Smooth muscle cell (in vitro differentiated cells): ENCODE results near the gene SLC6A15. TPM values are rescaled to one million over a fixed set of nuclear protein-coding genes. Genes with fewer than 3 reads are reported as not detected.
A peak's percentile ranks its signal among the peaks of the same experiment; 100 is the strongest.

Source experiments
- DNase-seq: peaks from one replicate; lab custom pipeline; 2025; ENCODE audit not compliant: unreplicated experiment; lab: John Stamatoyannopoulos, UW
- H2AFZ ChIP-seq: fragments of 200-600 bp; sonication (generic); 2 replicates; pipeline ENCODE4 v1.6.0; 2016; ENCODE audit warnings: antibody characterized with exemption, low read depth, mild to moderate bottlenecking
- H3F3A ChIP-seq: fragments of 200-600 bp; sonication (generic); 2 replicates; pipeline ENCODE4 v1.6.0; 2017; ENCODE audit warnings: antibody characterized with exemption, low read depth
- H3K27ac ChIP-seq: fragments of 200-600 bp; sonication (generic); 2 replicates; pipeline ENCODE4 v1.5.1; 2016; ENCODE audit warnings: low read depth, mild to moderate bottlenecking
- H3K27me3 ChIP-seq: fragments of 200-600 bp; sonication (generic); 2 replicates; pipeline ENCODE4 v1.6.1; 2016; ENCODE audit warnings: low read depth, mild to moderate bottlenecking
- H3K36me3 ChIP-seq: fragments of 200-600 bp; sonication (generic); 2 replicates; pipeline ENCODE4 v1.5.1; 2016; ENCODE audit warnings: low read depth
- H3K4me1 ChIP-seq: fragments of 200-600 bp; sonication (generic); 2 replicates; pipeline ENCODE4 v1.5.1; 2016; ENCODE audit warnings: low read depth
- H3K4me2 ChIP-seq: fragments of 200-600 bp; sonication (generic); 2 replicates; pipeline ENCODE4 v1.6.0; 2016; ENCODE audit warnings: mild to moderate bottlenecking
- H3K4me3 ChIP-seq: fragments of 200-600 bp; sonication (generic); 2 replicates; pipeline ENCODE4 v1.5.1; 2016; ENCODE audit warnings: mild to moderate bottlenecking
- H3K79me2 ChIP-seq: fragments of 200-600 bp; sonication (generic); 2 replicates; pipeline ENCODE4 v1.6.0; 2016; ENCODE audit warnings: low read depth, mild to moderate bottlenecking
- H3K9ac ChIP-seq: fragments of 200-600 bp; sonication (generic); 2 replicates; pipeline ENCODE4 v1.6.0; 2016; ENCODE audit warnings: low read depth
- H3K9me3 ChIP-seq: fragments of 200-600 bp; sonication (generic); replicated peaks from 2 replicates; pipeline ENCODE4 v1.5.1; 2016; ENCODE audit warnings: low read depth
- H4K20me1 ChIP-seq: fragments of 200-600 bp; sonication (generic); 2 replicates; pipeline ENCODE4 v1.6.0; 2016; ENCODE audit warnings: low read depth
- CTCF ChIP-seq: fragments of 200-600 bp; sonication (generic); IDR thresholded peaks from 2 replicates; pipeline ENCODE4 v1.5.1; 2017; ENCODE audit warnings: borderline replicate concordance, mild to moderate bottlenecking, antibody characterized with exemption; ENCODE audit not compliant: insufficient read depth, poor library complexity, severe bottlenecking
- WGBS: methylation state at CpG from one replicate; pipeline ENCODE4 v1.1.7; 2016; ENCODE audit warnings: low lambda C conversion rate; 5-methylcytosine and 5-hydroxymethylcytosine counted together
- polyA plus RNA-seq: library from polyadenylated mRNA; unstranded; fragments of >200 nt; fragmentation: Nextera tagmentation; extraction: Ambion mirVana; gene quantifications from 2 replicates; pipeline ENCODE4 v1.2.1, GENCODE V29; 2016
- total RNA-seq: library from RNA; depleted of rRNA; stranded (reverse); fragments of >200 nt; gene quantifications from 2 replicates; pipeline ENCODE4 v1.2.3, GENCODE V29; 2014

The SLC6A15 gene
- total and polyA plus RNA-seq, 2 experiments from 2014 or later, result 6.4 to 11.6 TPM

GRCh38 chr12:84920331-84920730 lies 7.7 kb upstream of the SLC6A15 start:
- H3K4me2 ChIP-seq, result no peak overlapping the region
- WGBS, result 74% methylated on average over 1 of the region's 1 CpG
- H3K9me3 ChIP-seq, result no peaks in the 10 kb centered on the region
- H4K20me1 ChIP-seq, result no peaks in the 10 kb centered on the region
- H3F3A ChIP-seq, result no peaks in the 10 kb centered on the region
- no peak overlapping the region for H3K9ac ChIP-seq
- H3K27me3 ChIP-seq, result no peaks in the 10 kb centered on the region
- H3K27ac ChIP-seq, result peak overlapping the region; percentile 27
- H3K36me3 ChIP-seq, result no peaks in the 10 kb centered on the region
- H3K4me1 ChIP-seq, result no peaks in the 10 kb centered on the region
- no peak for DNase-seq
- TF ChIP-seq CTCF, result no peak
- H3K4me3 ChIP-seq, result no peak overlapping the region
- H3K79me2 ChIP-seq, result no peaks in the 10 kb centered on the region
- no peak overlapping the region for H2AFZ ChIP-seq

DNA sequence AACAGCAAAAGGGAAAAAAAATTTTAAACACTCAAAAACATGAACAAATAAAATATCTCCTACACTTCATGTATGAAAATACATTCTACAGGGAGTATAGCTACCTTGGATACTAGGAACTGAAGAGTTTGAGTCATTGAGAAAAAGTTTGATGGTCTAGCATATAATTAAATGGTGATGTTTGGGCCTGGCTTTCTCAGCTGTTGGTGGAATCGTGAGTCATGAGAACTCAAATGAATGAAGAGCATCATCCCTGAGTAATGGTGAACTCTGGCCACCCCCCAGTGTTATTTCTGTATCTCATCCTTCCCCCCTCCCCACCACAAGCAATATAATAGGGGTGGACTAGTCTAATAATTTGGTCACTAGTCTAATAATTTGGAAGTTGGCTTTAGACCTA lies 6.7 kb upstream of the SLC6A15 start:
- WGBS, result 73% methylated on average over 1 of the region's 1 CpG
- no peaks in the 10 kb centered on the region for H3K79me2 ChIP-seq
- no peaks in the 10 kb centered on the region for H3K4me1 ChIP-seq
- TF ChIP-seq CTCF, result no peak
- H4K20me1 ChIP-seq, result no peaks in the 10 kb centered on the region
- no peak overlapping the region for H3K9ac ChIP-seq
- no peak overlapping the region for H3K4me3 ChIP-seq
- H3K4me2 ChIP-seq, result no peak overlapping the region
- H3F3A ChIP-seq, result no peaks in the 10 kb centered on the region
- H2AFZ ChIP-seq, result no peak overlapping the region
- H3K27ac ChIP-seq, result no peak overlapping the region
- no peaks in the 10 kb centered on the region for H3K9me3 ChIP-seq
- no peak for DNase-seq
- H3K36me3 ChIP-seq, result no peaks in the 10 kb centered on the region
- no peaks in the 10 kb centered on the region for H3K27me3 ChIP-seq

DNA sequence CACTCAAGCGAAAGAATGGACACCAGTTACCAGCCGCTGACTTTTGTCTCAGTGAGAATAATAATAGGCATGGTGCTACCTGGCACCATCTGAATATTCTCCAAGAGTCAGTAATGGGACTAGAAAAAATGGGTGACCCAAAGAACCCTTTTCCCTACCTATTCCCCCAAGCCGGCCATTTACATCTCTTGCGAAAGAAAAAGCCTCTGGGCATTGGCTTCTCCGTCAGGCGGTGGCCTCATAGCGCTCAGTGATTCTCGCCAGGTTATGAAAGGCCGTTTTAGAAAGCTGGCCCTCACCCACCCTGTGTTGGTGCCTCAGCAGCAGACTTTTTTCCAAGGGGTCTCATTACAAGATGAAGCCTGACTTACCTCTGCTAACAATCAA lies 523 bp upstream of the SLC6A15 start:
- Histone ChIP-seq H3K79me2 (peaks cover 22% of the 10 kb centered on the region), H3F3A (no peaks in the 10 kb centered on the region), H3K9me3 (no peaks in the 10 kb centered on the region), H3K4me2 (peak overlapping the region; percentile 86), H2AFZ (peak overlapping the region; percentile 95), H3K27me3 (no peaks in the 10 kb centered on the region), H3K4me3 (peak overlapping the region; percentile 68), H4K20me1 (no peaks in the 10 kb centered on the region), H3K27ac (no peak overlapping the region), H3K4me1 (no peaks in the 10 kb centered on the region), H3K36me3 (no peaks in the 10 kb centered on the region), H3K9ac (peak overlapping the region; percentile 4)
- no peak for DNase-seq
- no peak for TF ChIP-seq CTCF
- WGBS, result 6% methylated on average over 9 of the region's 9 CpGs

GRCh38 chr12:84911271-84912197 lies 1.1 kb downstream of the SLC6A15 start:
- no peaks in the 10 kb centered on the region for H3K9me3 ChIP-seq
- H3K4me1 ChIP-seq, result no peaks in the 10 kb centered on the region
- H3K36me3 ChIP-seq, result no peaks in the 10 kb centered on the region
- peak overlapping the region; percentile 68 for H3K4me3 ChIP-seq
- peaks cover 38% of the 10 kb centered on the region for H3K79me2 ChIP-seq
- H3K9ac ChIP-seq, result peak overlapping the region; percentile 61
- peak overlapping the region; percentile 95 for H2AFZ ChIP-seq
- H3F3A ChIP-seq, result no peaks in the 10 kb centered on the region
- no peaks in the 10 kb centered on the region for H4K20me1 ChIP-seq
- peak overlapping the region; percentile 86 for H3K4me2 ChIP-seq
- TF ChIP-seq CTCF, result no peak
- under 1% methylated on average over 48 of the region's 48 CpGs for WGBS
- DNase-seq, result peak; percentile 43
- peak overlapping the region; percentile 24 for H3K27ac ChIP-seq
- H3K27me3 ChIP-seq, result no peaks in the 10 kb centered on the region
